SK-N-MC (cell line): ENCODE results near the gene FIP1L1.

Source experiments
- EZH2 ChIP-seq: fragments of 200-600 bp; sonication (generic); IDR thresholded peaks from one replicate; pipeline ENCODE4 v1.6.1; 2017; ENCODE audit warnings: antibody characterized with exemption
- POLR2AphosphoS5 ChIP-seq: IDR thresholded peaks from 2 replicates; pipeline ENCODE4 v1.6.1; 2012; ENCODE audit warnings: mild to moderate bottlenecking, low read depth, low read length, borderline replicate concordance

DNA sequence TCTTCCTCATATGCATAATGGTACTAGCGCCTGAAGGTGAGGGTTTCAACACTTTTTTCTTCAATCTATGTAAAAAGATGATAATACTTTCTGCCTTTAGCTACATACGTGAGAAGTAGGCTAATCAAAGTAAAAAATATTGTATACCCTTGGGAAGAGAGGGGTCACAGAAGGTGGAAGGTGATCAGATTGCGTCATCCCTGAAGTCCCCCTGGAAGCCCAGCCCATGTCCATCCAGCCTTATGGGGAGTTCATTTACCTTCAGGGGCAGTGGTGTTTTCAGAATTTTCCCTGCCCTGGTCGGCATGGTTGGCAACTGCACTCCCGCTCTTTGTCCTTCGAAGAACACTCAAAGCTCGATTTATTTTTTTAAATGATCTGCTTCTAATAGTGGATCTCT, 129.6 kb downstream of the FIP1L1 start:
- TF ChIP-seq EZH2 (no peak), POLR2AphosphoS5 (no peak)
